ENCODE measurements around the gene NT5C1A. TPM values are rescaled to one million over a fixed set of nuclear protein-coding genes. Genes with fewer than 3 reads are reported as not detected.

NT5C1A gene
- under 1 TPM in 1 of 2 donors, not detected in 1; 0.29 TPM for total RNA-seq

DNA sequence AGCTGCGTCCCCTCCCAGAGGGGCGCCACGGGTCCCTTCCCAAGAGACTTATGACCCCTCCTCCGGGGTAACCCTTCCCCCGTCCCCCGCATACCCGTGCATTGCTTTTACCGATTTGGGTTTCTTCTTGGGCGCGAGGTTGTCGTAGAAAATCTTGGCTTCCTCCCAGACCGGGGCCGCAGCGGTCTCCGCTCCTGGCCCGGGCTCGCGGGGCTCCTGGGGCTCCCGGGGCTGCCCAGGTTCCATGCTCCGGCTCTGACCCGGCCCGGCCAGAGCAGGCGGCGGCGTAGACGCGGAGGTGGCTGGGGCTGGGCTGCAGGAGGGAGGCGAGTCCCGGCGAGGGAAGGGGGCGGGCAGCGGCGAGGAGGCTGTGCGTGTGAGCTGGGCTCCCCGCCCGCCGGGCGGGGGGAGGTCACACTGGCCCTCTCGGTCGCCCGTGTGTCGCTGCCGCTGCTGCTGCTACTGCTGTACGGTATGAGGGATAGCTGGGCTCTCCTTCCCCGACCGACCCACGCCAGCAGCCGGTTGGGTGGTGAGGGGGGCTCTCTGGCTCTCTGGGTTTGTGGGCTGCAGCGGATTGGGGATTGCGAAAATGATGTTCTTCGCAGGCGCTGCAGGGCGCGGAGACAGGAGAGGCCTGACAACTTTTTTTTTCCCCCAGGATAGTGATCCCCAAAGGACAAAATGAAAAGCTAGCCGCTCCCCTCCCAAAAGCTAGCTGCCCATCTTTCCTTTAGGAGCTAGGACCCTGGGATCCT lies at the start of gene NT5C1A:
Gene NT5C1A (minus strand): TSS at position 315 of the 758 bp plus-strand sequence. CDS start 69 bp downstream, at position 246.
- peaks cover 49% of the 10 kb centered on the region for H3K27me3 Mint-ChIP-seq (ENCODE audit: low read depth)
- H3K4me3 Mint-ChIP-seq, result peak within 1 kb of the TSS; percentile 73 to 74
- H3K36me3 Mint-ChIP-seq (ENCODE audit: insufficient read depth in 2 of 2), result no peaks in the 10 kb centered on the region
- H3K4me1 Mint-ChIP-seq (ENCODE audit: low read depth), result peaks cover 24% of the 10 kb centered on the region
- no peak within 1 kb of the TSS for H3K27ac Mint-ChIP-seq
- peak; percentile 55 to 60 for DNase-seq
- no peaks in the 10 kb centered on the region for H3K9me3 Mint-ChIP-seq
- peak; percentile 43 to 64 for ATAC-seq (replicated peaks in 1 of 2)

DNA sequence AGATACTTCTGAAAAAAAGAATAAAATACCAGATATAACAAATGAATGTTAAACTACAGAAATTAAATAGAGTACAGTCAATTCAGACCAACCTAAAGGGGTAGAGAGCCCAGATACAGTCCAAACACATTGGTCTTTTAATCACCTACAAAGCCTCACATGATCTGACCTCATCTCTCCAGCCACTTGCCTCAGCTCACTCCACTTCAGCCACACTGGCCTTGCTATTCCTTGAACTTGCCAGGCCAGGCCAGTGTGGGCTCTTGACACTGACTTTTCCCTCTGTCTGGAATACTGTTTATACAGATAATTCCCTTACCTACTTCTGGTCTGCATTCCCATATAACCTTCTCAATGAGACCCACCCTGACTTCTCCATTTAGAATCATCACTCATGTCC lies 49.8 kb upstream of the NT5C1A start:
- Mint-ChIP-seq H3K4me1 (ENCODE audit: low read depth) (peaks cover 1% of the 10 kb centered on the region), H3K27me3 (ENCODE audit: low read depth) (peaks cover 54% of the 10 kb centered on the region), H3K9me3 (no peaks in the 10 kb centered on the region), H3K36me3 (ENCODE audit: insufficient read depth in 2 of 2) (no peaks in the 10 kb centered on the region), H3K4me3 (no peak overlapping the region), H3K27ac (no peak overlapping the region)
- no peak for DNase-seq
- ATAC-seq (replicated peaks in 1 of 2), result no peak

DNA sequence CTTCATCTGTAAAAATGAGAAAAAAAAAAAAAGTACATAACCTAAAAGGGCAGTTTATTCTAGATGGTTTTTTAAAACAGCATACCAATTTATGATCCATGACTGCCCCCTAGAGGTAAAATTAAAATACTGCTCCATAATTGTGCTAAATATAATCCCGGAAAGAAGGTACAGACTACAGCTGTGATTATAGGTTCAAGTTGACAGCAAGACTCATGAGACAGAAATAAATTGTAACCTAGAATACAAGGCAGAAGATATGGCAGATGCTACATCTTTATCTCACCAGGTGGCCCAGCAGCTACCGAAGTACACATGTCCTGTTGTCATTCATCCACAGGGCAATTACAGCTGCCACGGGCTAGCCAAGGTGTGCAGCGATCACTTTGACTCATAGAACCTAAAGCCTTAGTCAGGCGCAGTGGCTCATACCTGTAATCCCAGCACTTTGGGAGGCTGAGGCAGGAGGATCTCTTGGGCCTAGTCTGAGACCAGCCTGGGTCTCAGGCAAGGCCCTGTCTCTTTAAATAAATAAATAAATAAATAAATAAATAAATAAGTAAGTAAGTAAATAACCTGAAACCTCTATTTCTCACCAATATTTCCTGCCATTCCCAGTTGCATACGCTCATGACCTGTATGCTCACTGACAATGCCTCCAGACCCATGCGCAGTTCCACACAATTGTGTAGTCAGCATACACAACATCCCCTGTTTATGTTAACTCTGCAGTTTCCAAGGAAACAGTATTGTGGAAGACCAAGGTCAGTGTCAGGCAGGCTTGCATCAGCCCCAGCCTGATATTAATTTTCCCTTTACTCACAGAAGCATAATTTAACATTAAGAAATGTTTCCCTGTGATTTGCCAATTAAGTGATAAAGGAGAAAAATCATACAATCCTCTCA lies 48.4 kb upstream of the NT5C1A start:
- Mint-ChIP-seq H3K4me1 (ENCODE audit: low read depth) (no peaks in the 10 kb centered on the region), H3K27ac (no peak overlapping the region), H3K9me3 (no peaks in the 10 kb centered on the region), H3K27me3 (ENCODE audit: low read depth) (peaks cover 48% of the 10 kb centered on the region), H3K36me3 (ENCODE audit: insufficient read depth in 2 of 2) (no peaks in the 10 kb centered on the region), H3K4me3 (no peak overlapping the region)
- DNase-seq (no peak), ATAC-seq (replicated peaks in 1 of 2) (peak; percentile 61 to 66)

DNA sequence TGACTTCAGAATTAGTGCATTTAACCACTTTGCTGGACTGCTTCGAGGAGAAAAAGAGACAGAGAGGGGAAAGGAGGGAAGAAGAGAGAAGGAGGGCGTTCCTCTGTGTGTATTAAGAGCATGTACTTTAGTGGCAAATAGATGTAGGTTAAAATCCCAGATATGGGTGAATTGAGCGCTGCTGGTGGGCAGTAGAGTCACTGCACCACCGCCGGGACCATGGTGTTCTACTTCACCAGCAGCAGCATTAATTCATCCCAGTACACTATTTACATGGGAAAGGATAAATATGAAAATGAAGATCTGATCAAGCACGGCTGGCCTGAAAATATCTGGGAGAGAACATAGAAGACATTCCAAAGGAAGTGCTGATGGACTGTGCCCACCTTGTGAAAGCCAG lies 45.9 kb upstream of the NT5C1A start:
- H3K36me3 Mint-ChIP-seq (ENCODE audit: insufficient read depth in 2 of 2), result no peaks in the 10 kb centered on the region
- ATAC-seq (replicated peaks in 1 of 2) (no peak), DNase-seq (no peak)
- H3K4me3 Mint-ChIP-seq, result no peak overlapping the region
- H3K27ac Mint-ChIP-seq, result no peak overlapping the region
- no peaks in the 10 kb centered on the region for H3K9me3 Mint-ChIP-seq
- H3K27me3 Mint-ChIP-seq (ENCODE audit: low read depth), result peaks cover 48% of the 10 kb centered on the region
- H3K4me1 Mint-ChIP-seq (ENCODE audit: low read depth), result no peaks in the 10 kb centered on the region

DNA sequence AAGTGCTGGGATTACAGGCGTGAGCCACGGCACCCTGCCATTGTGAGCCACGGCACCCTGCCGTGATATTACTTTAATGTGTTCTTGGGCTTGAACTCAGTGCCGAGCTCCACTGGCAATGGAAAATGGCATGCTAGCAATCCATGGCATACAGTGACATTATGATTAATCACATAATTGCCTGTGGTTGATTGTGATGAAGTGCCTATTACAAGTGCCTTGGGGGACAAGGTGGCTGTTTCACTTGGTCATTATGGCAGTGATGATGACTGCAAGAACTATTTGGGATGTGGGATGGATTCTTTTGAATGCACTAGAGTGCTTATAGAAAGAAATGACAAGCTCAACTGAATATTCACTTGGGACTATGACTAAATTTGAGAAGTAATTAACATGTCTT lies 41.6 kb upstream of the NT5C1A start:
- no peak for ATAC-seq (replicated peaks in 1 of 2)
- DNase-seq, result no peak
- peaks cover 46% of the 10 kb centered on the region for H3K27me3 Mint-ChIP-seq (ENCODE audit: low read depth)

DNA sequence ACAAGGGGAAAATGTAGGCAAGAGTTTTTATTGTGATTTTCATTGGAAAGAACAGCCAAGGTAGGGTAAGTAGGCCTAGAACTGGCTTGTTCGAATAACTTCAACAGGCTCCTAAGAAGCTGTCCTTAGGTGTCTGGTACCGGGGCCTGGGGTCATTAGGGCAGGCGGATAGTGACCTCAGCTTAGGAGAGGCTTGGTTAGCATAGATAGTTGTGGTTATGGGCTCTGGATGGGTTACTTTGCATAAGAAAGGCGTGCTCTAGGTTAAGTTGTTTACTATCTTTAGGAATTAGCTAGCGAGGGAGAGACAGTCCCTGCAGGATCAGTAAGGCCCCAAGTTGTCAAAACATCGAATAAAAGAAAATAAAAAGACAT lies 40.0 kb upstream of the NT5C1A start:
- H3K4me3 Mint-ChIP-seq, result no peak overlapping the region
- DNase-seq, result no peak
- ATAC-seq (replicated peaks in 1 of 2), result no peak

More for the DNA sequence above, 41.6 kb upstream of the NT5C1A start:
- no peaks in the 10 kb centered on the region for H3K4me1 Mint-ChIP-seq (ENCODE audit: low read depth)
- no peak overlapping the region for H3K27ac Mint-ChIP-seq
- H3K36me3 Mint-ChIP-seq (ENCODE audit: insufficient read depth in 2 of 2), result no peaks in the 10 kb centered on the region
- H3K9me3 Mint-ChIP-seq, result no peaks in the 10 kb centered on the region
- H3K4me3 Mint-ChIP-seq, result no peak overlapping the region

DNA sequence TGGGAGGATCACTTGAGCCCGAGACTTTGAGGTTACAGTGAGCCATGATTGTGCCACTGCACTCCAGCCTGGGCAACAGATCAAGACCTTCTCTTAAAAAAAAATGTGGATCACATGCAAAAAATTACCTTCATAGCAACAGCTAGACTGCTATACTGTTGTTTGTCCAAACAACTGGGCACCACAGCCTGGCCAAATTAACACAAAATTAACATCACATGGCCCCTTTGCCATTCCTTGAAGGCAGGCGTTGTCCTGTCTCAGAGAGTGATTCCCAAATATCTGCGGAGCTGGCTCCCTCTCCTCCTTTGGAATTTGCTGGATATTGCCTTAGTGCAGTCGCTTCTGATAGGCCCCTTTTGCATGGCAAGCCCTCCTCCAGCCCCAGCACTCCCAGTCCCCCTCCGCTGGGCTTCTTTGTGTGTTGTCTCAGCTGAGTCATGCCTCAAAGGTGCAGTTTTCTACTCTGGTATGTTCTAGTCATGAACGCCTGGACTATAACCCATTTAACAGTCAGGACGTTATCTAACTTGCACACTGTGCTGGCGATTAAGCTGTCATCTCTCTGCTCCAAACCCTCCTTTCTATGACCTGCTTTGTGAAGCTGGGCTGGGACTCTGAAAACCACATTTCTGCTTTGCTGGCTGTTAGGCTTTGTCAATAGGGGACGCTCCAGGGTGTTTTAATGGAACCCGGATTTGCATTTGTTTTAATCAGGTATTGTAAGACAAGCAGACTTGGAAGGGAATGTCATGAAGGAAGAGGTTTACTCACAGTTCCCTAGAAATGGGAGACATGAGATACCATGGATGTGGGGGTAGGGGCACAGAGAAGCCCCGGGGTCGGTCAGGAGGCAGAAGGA lies 39.4 kb upstream of the NT5C1A start:
- DNase-seq (no peak), ATAC-seq (replicated peaks in 1 of 2) (no peak)
- no peaks in the 10 kb centered on the region for H3K36me3 Mint-ChIP-seq (ENCODE audit: insufficient read depth in 2 of 2)
- H3K27me3 Mint-ChIP-seq (ENCODE audit: low read depth), result peaks cover 30% of the 10 kb centered on the region
- H3K27ac Mint-ChIP-seq, result no peak overlapping the region
- no peaks in the 10 kb centered on the region for H3K4me1 Mint-ChIP-seq (ENCODE audit: low read depth)
- no peak overlapping the region for H3K4me3 Mint-ChIP-seq
- no peaks in the 10 kb centered on the region for H3K9me3 Mint-ChIP-seq

More for the DNA sequence above, 40.0 kb upstream of the NT5C1A start:
- H3K4me1 Mint-ChIP-seq (ENCODE audit: low read depth), result no peaks in the 10 kb centered on the region
- no peaks in the 10 kb centered on the region for H3K9me3 Mint-ChIP-seq
- H3K36me3 Mint-ChIP-seq (ENCODE audit: insufficient read depth in 2 of 2), result no peaks in the 10 kb centered on the region
- no peak overlapping the region for H3K27ac Mint-ChIP-seq
- H3K27me3 Mint-ChIP-seq (ENCODE audit: low read depth), result peaks cover 36% of the 10 kb centered on the region

DNA sequence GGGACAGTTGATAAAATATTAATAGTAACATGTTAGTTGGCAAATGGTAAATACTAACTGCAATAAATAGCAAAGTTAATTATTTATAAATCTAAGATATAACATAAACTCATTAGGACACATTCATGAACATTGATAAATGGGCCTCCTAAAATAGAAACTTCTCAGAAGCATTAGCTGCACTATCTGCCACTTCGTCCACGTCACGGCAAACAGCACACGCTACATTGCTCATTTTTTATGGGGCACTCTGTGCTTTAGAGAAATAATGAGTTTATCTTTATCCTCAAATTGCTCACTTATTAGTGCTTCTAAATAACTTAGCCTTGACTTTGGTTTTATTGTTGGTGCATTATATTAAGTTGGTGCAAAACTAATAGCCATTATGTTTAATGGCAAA lies 35.6 kb upstream of the NT5C1A start:
- no peak overlapping the region for H3K27ac Mint-ChIP-seq

DNA sequence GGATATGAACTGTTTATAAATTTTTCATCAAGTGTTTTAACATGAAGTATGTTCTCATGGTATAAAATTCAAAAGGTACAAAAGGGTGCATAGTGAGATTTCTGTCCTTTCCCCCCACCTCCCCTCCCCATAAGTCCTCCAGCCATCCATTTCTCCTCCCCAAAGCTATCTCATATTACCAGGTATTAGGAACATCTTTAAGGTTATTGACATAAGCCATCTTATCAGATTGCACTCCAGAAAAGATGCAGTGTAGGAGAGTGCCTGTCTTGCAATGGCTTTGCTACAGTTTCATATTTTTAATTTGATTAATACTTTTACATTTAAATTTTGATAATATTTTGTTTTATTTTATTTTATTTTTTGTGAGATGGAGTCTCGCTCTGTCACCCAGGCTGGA lies 32.9 kb upstream of the NT5C1A start:
- no peaks in the 10 kb centered on the region for H3K36me3 Mint-ChIP-seq (ENCODE audit: insufficient read depth in 2 of 2)
- no peak overlapping the region for H3K4me3 Mint-ChIP-seq
- H3K9me3 Mint-ChIP-seq, result no peaks in the 10 kb centered on the region
- H3K27me3 Mint-ChIP-seq (ENCODE audit: low read depth), result peaks cover 14% of the 10 kb centered on the region
- H3K4me1 Mint-ChIP-seq (ENCODE audit: low read depth), result no peaks in the 10 kb centered on the region
- no peak for ATAC-seq (replicated peaks in 1 of 2)
- H3K27ac Mint-ChIP-seq, result no peak overlapping the region
- DNase-seq, result no peak

More for the DNA sequence above, 35.6 kb upstream of the NT5C1A start:
- no peak for ATAC-seq (replicated peaks in 1 of 2)
- no peaks in the 10 kb centered on the region for H3K9me3 Mint-ChIP-seq
- H3K4me3 Mint-ChIP-seq, result no peak overlapping the region
- DNase-seq, result no peak
- H3K4me1 Mint-ChIP-seq (ENCODE audit: low read depth), result no peaks in the 10 kb centered on the region
- H3K27me3 Mint-ChIP-seq (ENCODE audit: low read depth), result peaks cover 14% of the 10 kb centered on the region
- H3K36me3 Mint-ChIP-seq (ENCODE audit: insufficient read depth in 2 of 2), result no peaks in the 10 kb centered on the region

DNA sequence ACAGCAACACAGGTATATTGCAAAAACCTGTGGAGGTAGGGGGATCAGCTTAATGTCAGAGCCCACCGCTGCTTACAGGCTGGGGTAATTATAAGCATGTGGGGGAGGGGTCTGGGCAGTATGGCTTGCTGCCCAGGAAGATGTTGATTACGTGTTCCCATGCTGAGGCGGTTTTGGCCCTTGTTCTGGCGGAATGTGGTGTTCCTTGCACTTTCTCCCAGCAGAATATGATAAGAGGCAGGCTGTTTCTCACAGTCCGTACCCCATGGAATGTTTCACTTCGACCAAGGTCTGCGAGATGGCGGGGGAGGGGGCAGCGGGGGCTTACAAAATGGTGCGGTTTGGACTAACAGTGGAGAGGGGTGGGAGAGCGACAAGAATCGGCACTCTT lies 29.1 kb upstream of the NT5C1A start:
- ATAC-seq (replicated peaks in 1 of 2) (no peak), DNase-seq (no peak)
- Mint-ChIP-seq H3K4me3 (no peak overlapping the region), H3K9me3 (no peaks in the 10 kb centered on the region), H3K27ac (no peak overlapping the region), H3K4me1 (ENCODE audit: low read depth) (no peaks in the 10 kb centered on the region), H3K36me3 (ENCODE audit: insufficient read depth in 2 of 2) (no peaks in the 10 kb centered on the region), H3K27me3 (ENCODE audit: low read depth) (peaks cover 24% of the 10 kb centered on the region)

DNA sequence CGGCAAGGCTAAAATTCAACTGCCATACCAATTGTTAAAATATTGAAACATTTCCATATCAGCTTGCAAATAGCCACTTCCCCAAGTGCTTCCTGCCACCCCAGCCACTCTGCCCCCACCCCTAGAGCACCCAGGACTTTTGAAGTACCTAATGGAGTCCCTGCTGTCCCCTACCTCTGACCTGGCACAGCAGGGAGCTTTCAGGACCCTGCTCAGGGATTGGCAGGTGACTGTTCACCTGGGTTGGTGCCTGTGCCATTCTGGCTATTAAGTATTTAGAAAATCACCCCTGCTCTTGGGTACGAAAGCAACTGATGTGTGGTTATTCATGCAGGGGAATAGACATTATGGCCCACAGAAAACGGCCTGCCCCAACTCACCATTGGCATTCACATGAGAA lies 28.4 kb upstream of the NT5C1A start:
- no peak for DNase-seq

DNA sequence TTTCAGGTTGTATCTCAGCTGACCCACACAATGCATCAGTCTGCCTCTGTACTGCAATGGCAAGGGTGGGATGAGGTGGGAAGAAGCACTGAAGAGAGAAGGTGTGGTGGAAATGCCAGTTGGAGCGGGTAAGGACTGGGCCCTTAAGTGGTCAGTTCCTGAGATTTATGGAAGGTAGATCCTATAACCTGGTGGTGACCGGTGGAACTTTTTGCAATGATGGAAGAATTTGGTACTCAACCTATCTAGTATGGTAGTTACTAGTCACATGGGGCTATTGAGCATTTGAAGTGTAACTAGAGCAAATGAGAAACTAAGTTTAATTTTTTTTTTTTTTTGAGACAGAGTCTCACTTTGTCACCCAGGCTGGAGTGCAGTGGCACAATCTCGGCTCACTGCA lies 27.5 kb upstream of the NT5C1A start:
- H3K27ac Mint-ChIP-seq, result no peak overlapping the region
- no peak overlapping the region for H3K4me3 Mint-ChIP-seq
- no peaks in the 10 kb centered on the region for H3K9me3 Mint-ChIP-seq
- ATAC-seq (replicated peaks in 1 of 2) (no peak), DNase-seq (no peak)
- peaks cover 10% of the 10 kb centered on the region for H3K4me1 Mint-ChIP-seq (ENCODE audit: low read depth)
- H3K36me3 Mint-ChIP-seq (ENCODE audit: insufficient read depth in 2 of 2), result no peaks in the 10 kb centered on the region
- peaks cover 24% of the 10 kb centered on the region for H3K27me3 Mint-ChIP-seq (ENCODE audit: low read depth)

More for the DNA sequence above, 28.4 kb upstream of the NT5C1A start:
- Mint-ChIP-seq H3K4me3 (no peak overlapping the region), H3K27me3 (ENCODE audit: low read depth) (peaks cover 24% of the 10 kb centered on the region), H3K27ac (no peak overlapping the region), H3K9me3 (no peaks in the 10 kb centered on the region), H3K4me1 (ENCODE audit: low read depth) (peaks cover 1% of the 10 kb centered on the region), H3K36me3 (ENCODE audit: insufficient read depth in 2 of 2) (no peaks in the 10 kb centered on the region)
- ATAC-seq (replicated peaks in 1 of 2), result no peak

DNA sequence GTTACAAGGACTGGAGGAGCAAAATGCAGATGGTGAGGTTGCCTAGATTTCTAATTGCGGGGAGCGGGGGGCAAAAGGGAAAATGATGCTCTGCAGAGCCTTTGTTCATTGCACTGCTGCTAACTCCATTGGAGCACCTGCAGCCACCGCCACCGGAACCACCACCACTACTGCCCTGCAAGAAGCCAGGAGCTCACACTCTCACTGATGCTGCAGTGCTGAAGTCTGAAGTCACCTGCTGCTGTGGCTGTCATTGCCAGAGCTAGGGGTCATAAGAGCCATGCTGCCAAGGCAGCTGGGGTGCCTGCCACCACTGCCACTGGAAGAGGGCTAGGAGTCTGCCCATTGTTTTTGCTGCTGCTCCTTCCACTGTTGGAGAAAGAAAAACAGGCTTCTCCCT lies 26.7 kb upstream of the NT5C1A start:
- Mint-ChIP-seq H3K4me3 (no peak overlapping the region), H3K27ac (no peak overlapping the region), H3K9me3 (no peaks in the 10 kb centered on the region), H3K36me3 (ENCODE audit: insufficient read depth in 2 of 2) (no peaks in the 10 kb centered on the region), H3K27me3 (ENCODE audit: low read depth) (peaks cover 24% of the 10 kb centered on the region), H3K4me1 (ENCODE audit: low read depth) (peaks cover 15% of the 10 kb centered on the region)
- DNase-seq (no peak), ATAC-seq (replicated peaks in 1 of 2) (no peak)
